K562 (cell line): ENCODE results near the gene TMEM131. TPM values are rescaled to one million over a fixed set of nuclear protein-coding genes. Genes with fewer than 3 reads are reported as not detected.

Experiments
- ATAC-seq: fragments of 200-7000 bp; cut with Tn5 transposase; 3 replicates; pipeline ENCODE4 v1.9.1; 2020; ENCODE audit warnings: moderate library complexity
- BruUV-seq: library from RNA; stranded (reverse); fragments of 400-500 nt; replicated peaks from 2 replicates; lab custom pipeline; 2021; lab: Mats Ljungman, UMichigan
- CTCF ChIA-PET: fragments of 300-600 bp; formaldehyde crosslinking; extraction: SDS; loops from one replicate; lab custom pipeline; 2021; ENCODE audit warnings: low intra/inter-chr PET ratio; lab: Yijun Ruan, JAX
- POLR2A ChIA-PET: fragments of 300-600, 350-650 bp; sonication (Branson Sonifier 250); formaldehyde crosslinking; extraction: SDS; loops from one replicate; lab custom pipeline; 2021; ENCODE audit warnings: antibody characterized with exemption, inconsistent platforms; lab: Yijun Ruan, JAX
- DNase-seq, 4 experiments: peaks; one replicate each; pipeline versions ENCODE4 v3.0.0 to v3.0.0-alpha.2; 2011 to 2018; ENCODE audit warnings: low spot score in 3 of 4, mixed read lengths in 3 of 4; ENCODE audit errors: extremely low read depth in 1 of 4
- FAIRE-seq: peaks from 2 replicates; lab custom pipeline; 2011; peaks lifted over from hg19 to GRCh38; lab: Jason Lieb, UNC
- H2AFZ ChIP-seq: 2 replicates; pipeline ENCODE4 v1.6.0; 2011; ENCODE audit warnings: low read depth, low read length, control low read depth, inconsistent platforms
- H3K27ac ChIP-seq: fragments of 200-600 bp; 3 replicates; pipeline ENCODE4 v1.8.0; 2011; ENCODE audit warnings: low read depth, mild to moderate bottlenecking, control low read depth, inconsistent platforms, low read length, moderate library complexity, mixed read lengths; ENCODE audit errors: extremely low read depth
- H3K27me3 ChIP-seq, 2 experiments: fragments of 300-600 bp in 1 of 2; 2 replicates in 1 of 2; 3 replicates in 1 of 2; pipeline versions ENCODE4 v1.6.0 to v1.8.0; 2011; ENCODE audit warnings: inconsistent platforms in 2 of 2, low read length in 2 of 2, mild to moderate bottlenecking in 1 of 2, mixed read lengths in 1 of 2, moderate library complexity in 1 of 2; ENCODE audit not compliant: control insufficient read depth in 2 of 2, insufficient read depth in 2 of 2
- H3K36me3 ChIP-seq: fragments of 300-600 bp; 3 replicates; pipeline ENCODE4 v1.8.0; 2011; ENCODE audit warnings: mild to moderate bottlenecking, low read length, inconsistent platforms; ENCODE audit not compliant: control insufficient read depth, insufficient read depth
- H3K4me1 ChIP-seq, 2 experiments: fragments of 200-600 bp in 1 of 2; replicated peaks in 1 of 2; 2 replicates in 1 of 2; 3 replicates in 1 of 2; pipeline versions ENCODE4 v1.5.1 to v1.8.0; 2011; ENCODE audit warnings: inconsistent platforms in 2 of 2, low read length in 2 of 2, mild to moderate bottlenecking in 1 of 2, mixed read lengths in 1 of 2, moderate library complexity in 1 of 2; ENCODE audit not compliant: control insufficient read depth in 2 of 2, insufficient read depth in 2 of 2
- H3K4me2 ChIP-seq: 2 replicates; pipeline ENCODE4 v1.6.1; 2011; ENCODE audit warnings: low read length, control low read depth, inconsistent platforms, mixed read lengths; ENCODE audit not compliant: insufficient read depth
- H3K4me3 ChIP-seq: fragments of 200-600 bp; sonication (generic), shearing (Covaris generic); 2 replicates; pipeline ENCODE4 v1.5.1; 2016; ENCODE audit warnings: control low read depth, inconsistent platforms
- H3K79me2 ChIP-seq: fragments of 200-600 bp; 3 replicates; pipeline ENCODE4 v1.8.0; 2011; ENCODE audit warnings: low read length, inconsistent platforms; ENCODE audit not compliant: control insufficient read depth, insufficient read depth
- H3K9ac ChIP-seq, 2 experiments: 2 replicates each; pipeline versions ENCODE4 v1.6.0 to v1.6.1; 2011; ENCODE audit warnings: low read depth in 2 of 2, low read length in 2 of 2, control low read depth in 1 of 2, inconsistent platforms in 1 of 2, mild to moderate bottlenecking in 1 of 2, mixed read lengths in 1 of 2; ENCODE audit not compliant: insufficient read depth in 1 of 2
- H3K9me1 ChIP-seq: one replicate; pipeline ENCODE4 v1.6.0; 2011; ENCODE audit warnings: inconsistent platforms, mild to moderate bottlenecking, low read length, moderate library complexity; ENCODE audit not compliant: control insufficient read depth, insufficient read depth
- H3K9me3 ChIP-seq: replicated peaks from 2 replicates; pipeline ENCODE4 v1.5.1; 2011; ENCODE audit warnings: low read depth, low read length, inconsistent platforms; ENCODE audit not compliant: control insufficient read depth, insufficient read depth
- H4K20me1 ChIP-seq: replicated peaks from 2 replicates; pipeline ENCODE4 v1.6.1; 2011; ENCODE audit warnings: low read length, inconsistent platforms, mixed read lengths; ENCODE audit not compliant: control insufficient read depth, insufficient read depth
- FOXM1 ChIP-seq, 2 experiments: fragments of 450-650 bp in 1 of 2; sonication (generic) in 1 of 2; formaldehyde crosslinking in 1 of 2; IDR thresholded peaks; 2 replicates each; pipeline versions ENCODE4 v1.6.1 to v1.9.0; 2017 to 2022; ENCODE audit warnings: low read depth in 2 of 2, mild to moderate bottlenecking in 2 of 2, missing genetic modification reagents in 1 of 2, moderate library complexity in 1 of 2
- IRF2 ChIP-seq: sonication (generic); formaldehyde crosslinking; IDR thresholded peaks from 2 replicates; pipeline ENCODE4 v1.8.1; 2022; ENCODE audit warnings: mild to moderate bottlenecking, missing genetic modification reagents
- NEUROD1 ChIP-seq: fragments of 150-350 bp; IDR thresholded peaks from 2 replicates; pipeline ENCODE4 v1.6.1; 2014; ENCODE audit warnings: borderline replicate concordance, low read length, low read depth; ENCODE audit not compliant: partially characterized antibody
- SRF ChIP-seq, 2 experiments: fragments of 250-450, 450-650 bp in 1 of 2; sonication (Bioruptor Pico) in 1 of 2; sonication (generic) in 1 of 2; formaldehyde crosslinking; IDR thresholded peaks; 2 replicates each; pipeline versions ENCODE4 v1.5.0 to v1.5.1; 2020 to 2022; ENCODE audit warnings: mild to moderate bottlenecking in 1 of 2, missing genetic modification reagents in 1 of 2
- ZBTB33 ChIP-seq: sonication (generic); formaldehyde crosslinking; IDR thresholded peaks from 2 replicates; pipeline ENCODE4 v1.8.1; 2023; ENCODE audit warnings: mild to moderate bottlenecking, missing genetic modification reagents
- WGBS: fragments of 100-300 bp; shearing (Covaris generic); methylation state at CpG from one replicate; pipeline ENCODE4 v1.1.6; 2016; ENCODE audit warnings: low coverage, mixed read lengths; ENCODE audit not compliant: insufficient coverage; ENCODE audit errors: missing lambda C conversion rate; 5-methylcytosine and 5-hydroxymethylcytosine counted together
- in situ Hi-C: fragments of 300-500 bp; cut with MboI; formaldehyde crosslinking; loops from 4 replicates; pipeline ENCODE4 v1.15.0; 2018; ENCODE audit warnings: inconsistent platforms, mixed read lengths
- intact Hi-C: fragments of 100-400 bp; cut with micrococcal nuclease; formaldehyde crosslinking; loops from 2 replicates; pipeline ENCODE4 v1.14.2; 2022
- polyA plus RNA-seq, 8 experiments: library from polyadenylated mRNA; depleted of rRNA in 4 of 8; stranded (reverse) in 5 of 8; unstranded in 3 of 8; fragments of >200 nt; fragmentation: Nextera tagmentation in 2 of 8; fragmentation: Illumina TruSeq in 1 of 8; extraction: Ambion mirVana in 2 of 8; extraction: Trizol in 1 of 8; gene quantifications; 2 replicates each; pipeline versions ENCODE4 v1.2.1 to v1.2.3, GENCODE V29; 2011 to 2014; ENCODE audit warnings: inconsistent platforms in 1 of 8, missing spikeins in 1 of 8
- total RNA-seq, 7 experiments: library from RNA; depleted of rRNA in 6 of 7; stranded (reverse); fragments of >200 nt in 6 of 7; fragmentation: Illumina TruSeq in 2 of 7; extraction: Trizol in 2 of 7; gene quantifications; 2 replicates each; pipeline versions ENCODE4 v1.2.1 to v1.2.3, GENCODE V29; 2011 to 2021; ENCODE audit warnings: low replicate concordance in 1 of 7

Gene TMEM131
- total and polyA plus RNA-seq, 9 of the 15 experiments (the other 6 are each of a cell fraction or from before 2014, with no cell fraction given), result 2.5 to 21.1 (median 12.4) TPM

- H3K9me1 ChIP-seq, result no peaks in the 10 kb centered on the region
- no peaks in the 10 kb centered on the region for H3K9me3 ChIP-seq
- peaks cover 10 to 18% of the 10 kb centered on the region in 2 experiments; a peak in 4 of 5 replicates for H3K4me1 ChIP-seq
- H3K4me2 ChIP-seq, result peak overlapping the region; percentile 59
- ATAC-seq, result no peak
- WGBS, result 63% methylated on average over 20 of the region's 20 CpGs
- peaks cover 8 to 34% of the 10 kb centered on the region in 2 experiments; a peak in 3 of 5 replicates for H3K27me3 ChIP-seq
- no peaks in the 10 kb centered on the region for H4K20me1 ChIP-seq
- no peak overlapping the region; the same call in 2 of the 3 replicates for H3K27ac ChIP-seq
- in situ Hi-C loops, result no loop called here
- H3K9ac ChIP-seq, result no peak overlapping the region
- ChIA-PET POLR2A (interaction anchor here (0.6 to 1.5 kb wide), 2 partner anchors 31 to 66 kb away, joined by 3 read pairs; no protein-coding TSS in a partner anchor), CTCF (no interaction called here)
- TF ChIP-seq SRF (CRISPR knock-in tag; IDR thresholded peaks at IDR 0.05) (no peak), ZBTB33 (CRISPR knock-in tag) (peak; percentile 67; the same call in 1 of the 2 replicates), IRF2 (CRISPR knock-in tag) (no peak), FOXM1 (IDR thresholded peaks at IDR 0.05; ENCODE audit: low read depth) (no peak), FOXM1 (CRISPR knock-in tag; IDR thresholded peaks at IDR 0.05; ENCODE audit: low read depth) (no peak), NEUROD1 (no peak)
- H3K79me2 ChIP-seq, result no peaks in the 10 kb centered on the region
- no peak for FAIRE-seq
- H2AFZ ChIP-seq, result peak overlapping the region; percentile 84
- DNase-seq, result no peak
- no peak overlapping the region for H3K4me3 ChIP-seq
- intact Hi-C loops, result loop anchor here (10.0 kb wide), 2 partner anchors 146 to 644 kb away; no protein-coding TSS in a partner anchor
- H3K36me3 ChIP-seq, result no peaks in the 10 kb centered on the region
- no TSS peak for BruUV-seq
Observed at GRCh38 chr2:97741251-97741650, 254.5 kb downstream of the TMEM131 start.
